GM23248 (cell line): Measurements from ENCODE around the gene ABCC6.
"Not testable (repeated sequence)": the region's sequence is repeated elsewhere in the genome, so short reads cannot be mapped to it uniquely, and the experiment has no call there.

ENCODE experiments used
- EZH2 ChIP-seq: fragments of 200-600 bp; sonication (generic); IDR thresholded peaks from 2 replicates; pipeline ENCODE4 v1.6.1; 2018; ENCODE audit warnings: antibody characterized with exemption, mild to moderate bottlenecking; ENCODE audit not compliant: insufficient read depth, poor library complexity, severe bottlenecking
- EZH2phosphoT487 ChIP-seq: fragments of 200-600 bp; sonication (generic); IDR thresholded peaks from 2 replicates; pipeline ENCODE4 v1.6.1; 2018; ENCODE audit warnings: antibody characterized with exemption, moderate library complexity, mild to moderate bottlenecking, low read depth; ENCODE audit not compliant: insufficient read depth

GRCh38 chr16:16211404-16211803 is 11.9 kb downstream of the ABCC6 start:
- TF ChIP-seq EZH2, EZH2phosphoT487: not testable (repeated sequence)
